KMS-11 (cell line): ENCODE results near the gene TAS1R3.

Experiments used
- H2AFZ ChIP-seq: fragments of 200-600 bp; sonication (generic); 2 replicates; pipeline ENCODE4 v1.6.1; 2016; ENCODE audit warnings: antibody characterized with exemption, mixed run types, low read depth
- H3K27ac ChIP-seq: fragments of 200-600 bp; sonication (generic); 2 replicates; pipeline ENCODE4 v1.6.1; 2016; ENCODE audit warnings: mild to moderate bottlenecking, mixed run types
- H3K27me3 ChIP-seq: fragments of 200-600 bp; sonication (generic); 2 replicates; pipeline ENCODE4 v1.6.1; 2017; ENCODE audit warnings: mild to moderate bottlenecking, low read depth, mixed run types, moderate library complexity; ENCODE audit not compliant: insufficient read depth
- H3K36me3 ChIP-seq: fragments of 200-600 bp; sonication (generic); 2 replicates; pipeline ENCODE4 v1.6.1; 2017; ENCODE audit warnings: mild to moderate bottlenecking, mixed run types; ENCODE audit not compliant: insufficient read depth
- H3K4me1 ChIP-seq: fragments of 200-600 bp; sonication (generic); 2 replicates; pipeline ENCODE4 v1.6.1; 2016; ENCODE audit warnings: mild to moderate bottlenecking, low read depth, mixed run types; ENCODE audit not compliant: poor library complexity, severe bottlenecking
- H3K4me2 ChIP-seq: fragments of 200-600 bp; sonication (generic); 2 replicates; pipeline ENCODE4 v1.7.0; 2016; ENCODE audit warnings: mild to moderate bottlenecking, mixed run types
- H3K4me3 ChIP-seq: fragments of 200-600 bp; sonication (generic); IDR thresholded peaks from 2 replicates; pipeline ENCODE4 v1.6.1; 2017; ENCODE audit warnings: low read depth, low read length, mixed read lengths; ENCODE audit not compliant: insufficient read depth
- H3K79me2 ChIP-seq: fragments of 200-600 bp; sonication (generic); 2 replicates; pipeline ENCODE4 v1.6.1; 2016; ENCODE audit warnings: low read depth, mixed run types; ENCODE audit not compliant: insufficient read depth
- H3K9ac ChIP-seq: fragments of 200-600 bp; sonication (generic); 2 replicates; pipeline ENCODE4 v1.6.1; 2016; ENCODE audit warnings: mild to moderate bottlenecking, mixed run types
- H4K20me1 ChIP-seq: fragments of 200-600 bp; sonication (generic); 2 replicates; pipeline ENCODE4 v1.6.1; 2016; ENCODE audit warnings: mild to moderate bottlenecking, mixed run types; ENCODE audit not compliant: insufficient read depth
- TF ChIP-seq, protein P1 (sequence below): fragments of 200-600 bp; sonication (generic); conservative IDR thresholded peaks from 2 replicates; pipeline ENCODE4 v1.6.1; 2017; ENCODE audit warnings: low read depth, mild to moderate bottlenecking, antibody characterized with exemption, low read length, moderate library complexity, mixed read lengths

Gene TAS1R3

DNA sequence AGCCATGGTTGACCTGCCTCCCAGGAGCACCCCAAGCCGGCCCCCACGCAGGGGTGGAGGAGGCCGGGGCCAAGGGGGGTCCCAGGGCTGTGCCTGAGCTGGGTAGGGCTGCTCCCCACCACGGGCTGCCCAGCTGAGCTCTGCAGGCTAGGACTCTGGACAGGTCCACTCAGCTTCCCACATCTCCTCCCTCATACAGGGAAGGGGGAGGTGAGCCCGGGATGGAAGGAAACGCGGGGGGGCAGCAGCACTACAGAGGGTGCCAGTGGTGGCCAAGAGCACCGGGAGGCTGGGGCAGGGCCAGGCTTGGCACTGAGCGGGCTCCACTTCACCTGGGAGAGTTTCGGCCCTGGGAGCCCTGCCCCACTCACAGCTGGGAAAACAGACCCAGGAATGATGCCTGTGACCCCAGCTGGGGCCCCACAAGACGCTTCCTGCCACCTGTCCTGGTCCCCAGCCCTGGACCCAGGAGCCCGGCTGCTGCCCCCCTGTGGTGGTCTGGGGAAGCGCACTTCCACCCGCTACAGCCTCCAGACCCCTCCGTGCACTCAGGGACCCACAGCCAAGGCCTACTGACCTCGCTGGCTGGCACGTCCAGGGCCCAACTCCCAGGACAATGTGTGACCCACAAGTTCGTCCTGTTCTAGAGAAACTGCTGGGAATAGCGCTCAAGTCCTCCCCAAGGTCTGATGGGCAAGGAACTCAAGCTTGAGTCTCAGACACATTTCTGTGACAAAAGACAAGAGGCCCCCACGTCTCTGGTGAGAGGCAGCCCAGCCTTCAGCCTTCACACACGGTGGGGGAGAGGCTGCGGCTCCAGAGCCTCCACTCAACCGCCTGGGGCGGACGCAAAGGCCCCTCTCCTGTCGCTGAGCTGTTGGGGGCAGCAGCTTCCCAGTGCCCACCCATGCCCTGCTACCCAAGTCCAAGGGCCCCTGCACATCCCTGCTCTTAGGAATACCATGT lies 40.9 kb downstream of the TAS1R3 start:
- H3K4me3 ChIP-seq = peak overlapping the region; percentile 54
- H3K79me2 ChIP-seq = peaks cover 25% of the 10 kb centered on the region
- H3K27ac ChIP-seq = peak overlapping the region; percentile 33; the same call in 1 of the 2 replicates
- H2AFZ ChIP-seq = no peak overlapping the region
- no peaks in the 10 kb centered on the region for H3K36me3 ChIP-seq
- peak overlapping the region; percentile 99 for H3K4me2 ChIP-seq
- no peaks in the 10 kb centered on the region for H3K27me3 ChIP-seq
- no peaks in the 10 kb centered on the region for H4K20me1 ChIP-seq
- TF ChIP-seq, protein P1, sequence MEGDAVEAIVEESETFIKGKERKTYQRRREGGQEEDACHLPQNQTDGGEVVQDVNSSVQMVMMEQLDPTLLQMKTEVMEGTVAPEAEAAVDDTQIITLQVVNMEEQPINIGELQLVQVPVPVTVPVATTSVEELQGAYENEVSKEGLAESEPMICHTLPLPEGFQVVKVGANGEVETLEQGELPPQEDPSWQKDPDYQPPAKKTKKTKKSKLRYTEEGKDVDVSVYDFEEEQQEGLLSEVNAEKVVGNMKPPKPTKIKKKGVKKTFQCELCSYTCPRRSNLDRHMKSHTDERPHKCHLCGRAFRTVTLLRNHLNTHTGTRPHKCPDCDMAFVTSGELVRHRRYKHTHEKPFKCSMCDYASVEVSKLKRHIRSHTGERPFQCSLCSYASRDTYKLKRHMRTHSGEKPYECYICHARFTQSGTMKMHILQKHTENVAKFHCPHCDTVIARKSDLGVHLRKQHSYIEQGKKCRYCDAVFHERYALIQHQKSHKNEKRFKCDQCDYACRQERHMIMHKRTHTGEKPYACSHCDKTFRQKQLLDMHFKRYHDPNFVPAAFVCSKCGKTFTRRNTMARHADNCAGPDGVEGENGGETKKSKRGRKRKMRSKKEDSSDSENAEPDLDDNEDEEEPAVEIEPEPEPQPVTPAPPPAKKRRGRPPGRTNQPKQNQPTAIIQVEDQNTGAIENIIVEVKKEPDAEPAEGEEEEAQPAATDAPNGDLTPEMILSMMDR = peak; percentile 90
- H3K4me1 ChIP-seq = peaks cover 42% of the 10 kb centered on the region
- no peak overlapping the region for H3K9ac ChIP-seq

DNA sequence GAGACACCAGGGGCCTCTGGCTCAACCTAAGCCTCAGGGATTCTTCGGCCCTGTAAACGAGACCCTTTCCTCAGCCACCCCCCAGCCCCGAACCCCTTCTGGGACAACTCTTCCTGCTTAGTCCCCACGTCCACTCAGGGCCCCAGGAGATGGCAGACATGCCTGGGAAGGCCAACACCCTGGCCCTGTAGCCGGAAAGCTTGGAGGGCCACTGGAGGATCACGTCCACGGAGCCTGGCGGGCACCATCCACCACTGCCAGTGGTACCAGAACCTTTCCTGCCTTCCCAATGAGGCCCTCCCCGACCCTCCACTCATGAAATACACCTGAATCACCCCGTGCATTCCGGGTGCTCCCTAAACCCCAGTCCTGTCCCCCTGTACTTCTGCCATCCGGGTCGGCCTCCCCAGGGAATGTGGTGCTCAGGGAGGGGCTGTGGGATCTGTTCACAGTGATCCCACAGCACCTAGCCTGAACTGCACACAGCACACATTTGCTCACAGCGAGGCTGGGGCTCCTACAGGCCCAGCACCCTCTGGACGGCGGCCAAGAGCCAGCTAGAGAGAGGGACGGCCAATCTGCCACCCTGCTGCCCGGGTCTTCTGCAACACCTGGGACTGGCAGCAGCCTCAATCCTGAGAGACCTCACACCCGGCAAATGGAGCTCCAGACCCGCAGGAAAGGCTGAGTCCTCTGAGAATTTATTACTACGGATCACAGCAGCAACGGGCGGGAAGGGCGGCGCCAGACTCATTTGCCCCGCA lies 42.2 kb downstream of the TAS1R3 start:
- no peak overlapping the region for H3K4me3 ChIP-seq

DNA sequence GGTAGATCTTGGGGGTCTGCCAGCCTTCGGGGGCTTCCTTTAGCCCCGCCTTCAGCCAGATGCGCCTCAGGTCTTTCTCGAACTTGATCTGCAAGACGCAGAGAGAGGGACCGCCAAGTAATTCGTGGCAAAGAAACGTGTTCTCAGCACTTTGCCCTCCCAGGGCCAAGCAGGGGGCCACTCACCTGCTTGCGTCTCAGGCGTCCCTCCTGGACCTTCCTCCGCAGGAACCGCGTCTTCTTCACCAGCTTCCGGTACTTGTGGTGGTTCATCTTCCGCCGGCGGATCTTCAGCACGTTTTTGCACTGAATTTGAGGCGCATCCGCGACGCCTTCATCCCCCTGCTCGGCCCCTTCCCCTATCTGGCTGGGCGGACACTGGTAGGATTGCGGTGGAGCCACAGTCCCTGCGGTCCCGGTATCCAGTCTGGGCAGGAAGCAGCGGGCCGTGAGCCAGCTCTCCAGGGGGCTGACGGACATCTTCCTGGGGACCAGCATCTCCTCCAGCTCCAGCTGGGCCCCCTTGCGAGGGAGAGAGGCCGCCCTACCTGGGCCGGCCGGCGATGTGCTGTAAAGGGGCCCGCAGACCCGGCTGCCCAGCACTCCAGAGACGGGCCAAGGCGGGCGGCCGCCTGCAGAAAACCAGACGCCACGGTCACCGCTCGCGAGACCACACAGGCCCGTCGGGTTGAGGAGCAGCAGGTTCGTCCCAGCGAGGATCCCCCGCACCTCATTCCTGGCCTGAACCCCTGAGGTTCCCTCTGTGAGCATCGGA lies 42.9 kb downstream of the TAS1R3 start:
- Histone ChIP-seq H3K9ac (peak overlapping the region; percentile 79; the same call in 1 of the 2 replicates), H2AFZ (no peak overlapping the region), H4K20me1 (no peaks in the 10 kb centered on the region), H3K4me1 (peaks cover 42% of the 10 kb centered on the region), H3K79me2 (peaks cover 25% of the 10 kb centered on the region), H3K27ac (no peak overlapping the region), H3K4me2 (peak overlapping the region; percentile 96), H3K27me3 (no peaks in the 10 kb centered on the region), H3K4me3 (peak overlapping the region; percentile 89), H3K36me3 (no peaks in the 10 kb centered on the region)
- TF ChIP-seq, protein P1 = no peak

More for the DNA sequence above, 42.2 kb downstream of the TAS1R3 start:
- Histone ChIP-seq H3K9ac (no peak overlapping the region), H2AFZ (no peak overlapping the region), H3K27me3 (no peaks in the 10 kb centered on the region), H3K79me2 (peaks cover 25% of the 10 kb centered on the region), H3K4me1 (peaks cover 42% of the 10 kb centered on the region), H4K20me1 (no peaks in the 10 kb centered on the region), H3K4me2 (peak overlapping the region; percentile 96; the same call in 1 of the 2 replicates), H3K36me3 (no peaks in the 10 kb centered on the region), H3K27ac (no peak overlapping the region)
- TF ChIP-seq, protein P1 = no peak

DNA sequence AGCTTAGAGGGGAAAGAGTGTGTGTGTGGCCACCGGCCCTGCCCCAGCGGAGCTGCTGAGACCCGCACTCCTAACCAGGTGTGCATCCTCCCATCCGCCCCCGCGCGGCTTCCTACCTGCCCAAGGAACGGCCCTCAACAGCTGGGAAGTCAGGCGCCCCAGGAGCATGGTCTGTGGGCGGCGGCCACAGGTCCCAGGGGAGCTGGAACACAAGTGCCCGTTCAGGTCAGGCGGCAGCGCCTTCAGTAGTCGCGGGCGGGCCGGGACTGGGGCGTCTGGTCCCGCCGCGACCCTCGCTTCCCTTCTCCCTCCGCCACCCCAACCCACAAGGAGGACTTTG lies 43.5 kb downstream of the TAS1R3 start:
- TF ChIP-seq, protein P1 = no peak
- H3K27me3 ChIP-seq = no peaks in the 10 kb centered on the region
- peak overlapping the region; percentile 79 for H3K9ac ChIP-seq
- H2AFZ ChIP-seq = peak overlapping the region; percentile 64; the same call in 1 of the 2 replicates
- peaks cover 42% of the 10 kb centered on the region for H3K4me1 ChIP-seq
- H3K79me2 ChIP-seq = peaks cover 25% of the 10 kb centered on the region
- peak overlapping the region; percentile 96 for H3K4me2 ChIP-seq
- H3K4me3 ChIP-seq = peak overlapping the region; percentile 89
- H4K20me1 ChIP-seq = no peaks in the 10 kb centered on the region
- no peaks in the 10 kb centered on the region for H3K36me3 ChIP-seq
- H3K27ac ChIP-seq = peak overlapping the region; percentile 63
